Neural cell (in vitro differentiated cells): ENCODE data around the gene PCP4L1.

ENCODE experiments used
- CTCF ChIP-seq: fragments of 450-650 bp; IDR thresholded peaks from 2 replicates; pipeline ENCODE4 v1.5.1; 2014; ENCODE audit warnings: antibody characterized with exemption, mild to moderate bottlenecking, moderate library complexity; ENCODE audit not compliant: poor library complexity, severe bottlenecking
- EZH2 ChIP-seq: fragments of 200-600, 300-800 bp; shearing (Covaris generic), sonication (generic); IDR thresholded peaks from 2 replicates; pipeline ENCODE4 v1.6.1; 2014; ENCODE audit warnings: antibody characterized with exemption, low read length, borderline replicate concordance, mild to moderate bottlenecking; ENCODE audit not compliant: insufficient read depth, poor library complexity, severe bottlenecking
- POLR2AphosphoS5 ChIP-seq: IDR thresholded peaks from 2 replicates; pipeline ENCODE4 v1.6.1; 2012

DNA sequence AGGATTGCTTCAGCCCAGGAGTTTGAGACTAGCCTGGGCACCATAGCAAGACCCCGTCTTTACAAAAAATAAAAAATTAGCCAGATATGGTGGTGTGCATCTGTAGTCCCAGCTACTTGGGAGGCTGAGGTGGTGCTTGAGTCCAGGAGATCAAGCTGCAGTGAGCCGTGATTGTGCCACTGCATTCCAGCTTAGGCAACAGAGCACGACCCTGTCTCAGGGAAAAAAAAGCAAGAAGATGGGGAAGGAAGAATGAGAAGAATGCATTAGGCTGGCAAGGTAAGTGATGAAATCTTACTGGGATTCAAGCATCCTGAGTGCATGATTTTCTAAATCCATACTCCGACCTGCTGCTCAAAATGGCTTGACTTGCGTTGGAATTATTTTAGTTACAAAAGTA, 6.8 kb downstream of the PCP4L1 start:
- TF ChIP-seq CTCF: no peak
- no peak for TF ChIP-seq EZH2
- TF ChIP-seq POLR2AphosphoS5: no peak
